K562 (cell line): ENCODE results near the gene SMNDC1. TPM values are rescaled to one million over a fixed set of nuclear protein-coding genes. Genes with fewer than 3 reads are reported as not detected.
A peak's percentile ranks its signal among the peaks of the same experiment; 100 is the strongest.

Source experiments
- AFF1 ChIP-seq, 2 experiments: fragments of 450-650 bp; IDR thresholded peaks; 2 replicates each; pipeline ENCODE4 v1.6.1; 2018; ENCODE audit warnings: mild to moderate bottlenecking in 2 of 2, low read depth in 1 of 2; ENCODE audit not compliant: partially characterized antibody in 2 of 2
- ATF7 ChIP-seq: fragments of 450-650 bp; IDR thresholded peaks from 2 replicates; pipeline ENCODE4 v1.7.1; 2014; ENCODE audit warnings: mild to moderate bottlenecking, moderate library complexity
- CAMTA2 ChIP-seq: fragments of 250-450 bp; sonication (Bioruptor Pico); conservative IDR thresholded peaks from 2 replicates; pipeline ENCODE4 v1.5.1; 2022
- CHD4 ChIP-seq: fragments of 200-600 bp; sonication (generic); IDR thresholded peaks from 3 replicates; pipeline ENCODE4 v1.6.1; 2012; ENCODE audit warnings: low read depth, mild to moderate bottlenecking, mixed read lengths, low read length, inconsistent platforms; ENCODE audit not compliant: insufficient read depth, insufficient replicate concordance, poor library complexity, severe bottlenecking
- E2F4 ChIP-seq: sonication (generic); formaldehyde crosslinking; IDR thresholded peaks from 2 replicates; pipeline ENCODE4 v1.8.0; 2022; ENCODE audit warnings: mild to moderate bottlenecking, low read depth, missing genetic modification reagents
- HDAC8 ChIP-seq: fragments of 450-650 bp; IDR thresholded peaks from 2 replicates; pipeline ENCODE4 v1.6.1; 2016; ENCODE audit warnings: mild to moderate bottlenecking, missing genetic modification characterization, moderate library complexity, missing compliant biosample characterization
- KAT2B ChIP-seq: IDR thresholded peaks from one replicate; pipeline ENCODE4 v1.6.1; 2012; ENCODE audit warnings: low read depth, mild to moderate bottlenecking, control low read depth, inconsistent platforms, low read length, moderate library complexity
- LARP7 ChIP-seq: fragments of 450-650 bp; IDR thresholded peaks from 2 replicates; pipeline ENCODE4 v1.6.1; 2016
- MTA1 ChIP-seq: fragments of 450-650 bp; IDR thresholded peaks from 2 replicates; pipeline ENCODE4 v1.6.1; 2017; ENCODE audit warnings: borderline replicate concordance
- POLR2AphosphoS2 ChIP-seq: IDR thresholded peaks from 2 replicates; pipeline ENCODE4 v1.6.1; 2012; ENCODE audit warnings: low read length, improper control_type of control experiment
- SIRT6 ChIP-seq: IDR thresholded peaks from one replicate; pipeline ENCODE4 v1.6.1; 2012; ENCODE audit warnings: low read depth, mild to moderate bottlenecking, control low read depth, inconsistent platforms, low read length, moderate library complexity
- THRB ChIP-seq: fragments of 450-650 bp; formaldehyde crosslinking; conservative IDR thresholded peaks from 2 replicates; pipeline ENCODE4 v1.4.0; 2022; ENCODE audit warnings: mild to moderate bottlenecking, missing genetic modification characterization
- XRCC5 ChIP-seq: fragments of 200-400 bp; formaldehyde crosslinking; IDR thresholded peaks from 2 replicates; pipeline ENCODE4 v1.6.1; 2017; ENCODE audit warnings: low read depth, mild to moderate bottlenecking, low read length
- ZFP36 ChIP-seq: fragments of 150-350 bp; IDR thresholded peaks from 2 replicates; pipeline ENCODE4 v1.6.1; 2018; ENCODE audit warnings: low read length, low read depth; ENCODE audit not compliant: partially characterized antibody
- ZNF445 ChIP-seq: fragments of 250-450 bp; sonication (Bioruptor Pico); IDR thresholded peaks from 2 replicates; pipeline ENCODE4 v1.4.0; 2020; ENCODE audit warnings: low read depth, mild to moderate bottlenecking, moderate library complexity
- ZNF764 ChIP-seq: fragments of 250-450 bp; sonication (Bioruptor Pico); IDR thresholded peaks from 2 replicates; pipeline ENCODE4 v1.4.0; 2020; ENCODE audit warnings: low read depth, mild to moderate bottlenecking, moderate library complexity
- polyA plus RNA-seq, 8 experiments: library from polyadenylated mRNA; depleted of rRNA in 4 of 8; stranded (reverse) in 5 of 8; unstranded in 3 of 8; fragments of >200 nt; fragmentation: Nextera tagmentation in 2 of 8; fragmentation: Illumina TruSeq in 1 of 8; extraction: Ambion mirVana in 2 of 8; extraction: Trizol in 1 of 8; gene quantifications; 2 replicates each; pipeline versions ENCODE4 v1.2.1 to v1.2.3, GENCODE V29; 2011 to 2014; ENCODE audit warnings: inconsistent platforms in 1 of 8, missing spikeins in 1 of 8
- total RNA-seq, 7 experiments: library from RNA; depleted of rRNA in 6 of 7; stranded (reverse); fragments of >200 nt in 6 of 7; fragmentation: Illumina TruSeq in 2 of 7; extraction: Trizol in 2 of 7; gene quantifications; 2 replicates each; pipeline versions ENCODE4 v1.2.1 to v1.2.3, GENCODE V29; 2011 to 2021; ENCODE audit warnings: low replicate concordance in 1 of 7
- TF ChIP-seq, protein P1 (sequence below): fragments of 450-650 bp; conservative IDR thresholded peaks from 2 replicates; pipeline ENCODE4 v1.6.1; 2016; ENCODE audit warnings: missing genetic modification characterization, low read depth, mild to moderate bottlenecking, missing compliant biosample characterization, moderate library complexity

Gene SMNDC1
- total and polyA plus RNA-seq, 9 of the 15 experiments (the other 6 are each of a cell fraction or from before 2014, with no cell fraction given) = 6.8 to 35.8 (median 12.3) TPM

- TF ChIP-seq POLR2AphosphoS2 (no peak), AFF1 (IDR thresholded peaks at IDR 0.05; ENCODE audit: low read depth in 1 of 2, partially characterized antibody in 2 of 2) (no peak), KAT2B (no peak), CHD4 (no peak), ZNF764 (no peak), LARP7 (no peak), ZFP36 (no peak), HDAC8 (tag) (no peak), CAMTA2 (CRISPR knock-in tag) (no peak), E2F4 (CRISPR knock-in tag) (no peak), ZNF445 (CRISPR knock-in tag) (no peak), ATF7 (peak; percentile 58; the same call in 1 of the 2 replicates), MTA1 (no peak), THRB (no peak), XRCC5 (no peak), SIRT6 (no peak)
- TF ChIP-seq, protein P1, sequence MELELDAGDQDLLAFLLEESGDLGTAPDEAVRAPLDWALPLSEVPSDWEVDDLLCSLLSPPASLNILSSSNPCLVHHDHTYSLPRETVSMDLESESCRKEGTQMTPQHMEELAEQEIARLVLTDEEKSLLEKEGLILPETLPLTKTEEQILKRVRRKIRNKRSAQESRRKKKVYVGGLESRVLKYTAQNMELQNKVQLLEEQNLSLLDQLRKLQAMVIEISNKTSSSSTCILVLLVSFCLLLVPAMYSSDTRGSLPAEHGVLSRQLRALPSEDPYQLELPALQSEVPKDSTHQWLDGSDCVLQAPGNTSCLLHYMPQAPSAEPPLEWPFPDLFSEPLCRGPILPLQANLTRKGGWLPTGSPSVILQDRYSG (tag) = no peak
Measured at GRCh38 chr10:110304780-110305421, at the start of gene SMNDC1 (continued).
